ENCODE measurements around the gene HVCN1.

GRCh38 chr12:110640275-110641025 lies 48.5 kb downstream of the HVCN1 start:
- TF ChIP-seq POLR2A (IDR thresholded peaks at IDR 0.05; ENCODE audit: insufficient read depth in 1 of 2, low read depth in 2 of 2, low read length in 2 of 2): no peak
- TF ChIP-seq PBX3 (CRISPR knock-in tag; IDR thresholded peaks at IDR 0.05; ENCODE audit: borderline replicate concordance): no peak
- no peak for TF ChIP-seq THYN1 (CRISPR knock-in tag; IDR thresholded peaks at IDR 0.05; ENCODE audit: borderline replicate concordance, low read depth)
- TF ChIP-seq CTCF (CRISPR knock-in tag; IDR thresholded peaks at IDR 0.05): no peak
- TF ChIP-seq TFDP2 (CRISPR knock-in tag; IDR thresholded peaks at IDR 0.05): no peak
- no peak for TF ChIP-seq MZF1 (CRISPR knock-in tag; IDR thresholded peaks at IDR 0.05; ENCODE audit: borderline replicate concordance)
- TF ChIP-seq KDM5B (CRISPR knock-in tag; IDR thresholded peaks at IDR 0.05; ENCODE audit: borderline replicate concordance): no peak
- TF ChIP-seq GZF1 (CRISPR knock-in tag; IDR thresholded peaks at IDR 0.05): no peak
